Stimulated activated CD8-positive, alpha-beta memory T cell treated with anti-CD3 and anti-CD28 coated beads, Interleukin-4, amount 100 ng/mL, for 1 hour (primary cell): ENCODE data around the gene PLEKHJ1.

ENCODE experiments used
- DNase-seq, 2 donors: peaks; one replicate each; pipeline ENCODE4 v3.0.0-alpha.2; 2020; ENCODE audit warnings: low read depth in 2 of 2, low spot score in 1 of 2

Gene PLEKHJ1

GRCh38 chr19:2223959-2224358, 12.2 kb downstream of the PLEKHJ1 start:
- DNase-seq: no peak

- no peak for DNase-seq
Observed at GRCh38 chr19:2223391-2223790, 12.7 kb downstream of the PLEKHJ1 start.

- DNase-seq: no peak
Observed at GRCh38 chr19:2221918-2222317, 14.2 kb downstream of the PLEKHJ1 start.

- DNase-seq: no peak
Observed at GRCh38 chr19:2221250-2221831, 14.8 kb downstream of the PLEKHJ1 start.

- DNase-seq: no peak
Observed at GRCh38 chr19:2219726-2220125, 16.4 kb downstream of the PLEKHJ1 start.

GRCh38 chr19:2217591-2217990, 18.5 kb downstream of the PLEKHJ1 start:
- no peak for DNase-seq

GRCh38 chr19:2216361-2217225, 19.5 kb downstream of the PLEKHJ1 start:
- DNase-seq: no peak

- no peak for DNase-seq
Observed at GRCh38 chr19:2215281-2215751, 20.8 kb downstream of the PLEKHJ1 start.

- DNase-seq: no peak
Observed at GRCh38 chr19:2214251-2214650, 21.9 kb downstream of the PLEKHJ1 start.

GRCh38 chr19:2213799-2214198, 22.3 kb downstream of the PLEKHJ1 start:
- no peak for DNase-seq

- DNase-seq: no peak
Observed at GRCh38 chr19:2212861-2213711, 23.0 kb downstream of the PLEKHJ1 start.

- no peak for DNase-seq
Observed at GRCh38 chr19:2210987-2211740, 25.0 kb downstream of the PLEKHJ1 start.

- DNase-seq: no peak
Observed at GRCh38 chr19:2210206-2210605, 25.9 kb downstream of the PLEKHJ1 start.

- DNase-seq: no peak
Observed at GRCh38 chr19:2209408-2209807, 26.7 kb downstream of the PLEKHJ1 start.

- DNase-seq: no peak
Observed at GRCh38 chr19:2208975-2209374, 27.2 kb downstream of the PLEKHJ1 start.

GRCh38 chr19:2207991-2208860, 27.9 kb downstream of the PLEKHJ1 start:
- no peak for DNase-seq

GRCh38 chr19:2207008-2207407, 29.1 kb downstream of the PLEKHJ1 start:
- DNase-seq: no peak

- DNase-seq: no peak
Observed at GRCh38 chr19:2202366-2202765, 33.8 kb downstream of the PLEKHJ1 start.

- no peak for DNase-seq
Observed at GRCh38 chr19:2201473-2202148, 34.5 kb downstream of the PLEKHJ1 start.
